Measurements from ENCODE around the gene CA9.
"Not testable (repeated sequence)": the region's sequence is repeated elsewhere in the genome, so short reads cannot be mapped to it uniquely, and the experiment has no call there.

CA9 gene

DNA sequence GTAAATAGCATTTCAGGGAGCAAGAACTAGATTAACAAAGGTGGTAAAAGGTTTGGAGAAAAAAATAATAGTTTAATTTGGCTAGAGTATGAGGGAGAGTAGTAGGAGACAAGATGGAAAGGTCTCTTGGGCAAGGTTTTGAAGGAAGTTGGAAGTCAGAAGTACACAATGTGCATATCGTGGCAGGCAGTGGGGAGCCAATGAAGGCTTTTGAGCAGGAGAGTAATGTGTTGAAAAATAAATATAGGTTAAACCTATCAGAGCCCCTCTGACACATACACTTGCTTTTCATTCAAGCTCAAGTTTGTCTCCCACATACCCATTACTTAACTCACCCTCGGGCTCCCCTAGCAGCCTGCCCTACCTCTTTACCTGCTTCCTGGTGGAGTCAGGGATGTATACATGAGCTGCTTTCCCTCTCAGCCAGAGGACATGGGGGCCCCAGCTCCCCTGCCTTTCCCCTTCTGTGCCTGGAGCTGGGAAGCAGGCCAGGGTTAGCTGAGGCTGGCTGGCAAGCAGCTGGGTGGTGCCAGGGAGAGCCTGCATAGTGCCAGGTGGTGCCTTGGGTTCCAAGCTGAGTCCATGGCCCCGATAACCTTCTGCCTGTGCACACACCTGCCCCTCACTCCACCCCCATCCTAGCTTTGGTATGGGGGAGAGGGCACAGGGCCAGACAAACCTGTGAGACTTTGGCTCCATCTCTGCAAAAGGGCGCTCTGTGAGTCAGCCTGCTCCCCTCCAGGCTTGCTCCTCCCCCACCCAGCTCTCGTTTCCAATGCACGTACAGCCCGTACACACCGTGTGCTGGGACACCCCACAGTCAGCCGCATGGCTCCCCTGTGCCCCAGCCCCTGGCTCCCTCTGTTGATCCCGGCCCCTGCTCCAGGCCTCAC is at the start of gene CA9:
Gene CA9 (plus strand): TSS at position 797 of the 893 bp plus-strand sequence. CDS start 32 bp downstream, at position 829.
- TF ChIP-seq POLR2A (IDR thresholded peaks at IDR 0.05; ENCODE audit: low read length) (no peak), GATA1 (IDR thresholded peaks at IDR 0.05; ENCODE audit: low read depth, low read length) (no peak)

DNA sequence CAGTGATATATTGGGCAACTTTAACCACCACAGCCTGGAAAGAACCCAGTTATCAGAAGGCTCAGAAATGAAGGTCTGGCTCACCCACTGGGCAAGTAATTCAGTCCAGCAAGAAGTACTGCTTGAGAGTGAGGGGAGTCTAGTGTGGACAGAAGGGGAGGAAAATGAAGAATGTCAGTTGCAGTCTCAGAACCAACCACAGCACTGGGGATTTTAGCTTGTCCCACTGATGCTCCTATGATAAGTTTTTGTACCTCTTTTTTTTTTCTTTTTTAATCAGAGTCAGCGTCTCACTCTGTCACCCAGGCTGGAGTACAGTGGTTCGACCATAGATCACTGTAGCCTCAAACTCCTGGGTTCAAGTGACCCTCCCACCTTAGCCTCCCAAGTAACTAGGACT is 46.2 kb upstream of the CA9 start:
- no peak for DNase-seq
- no peak for TF ChIP-seq GATA1 (IDR thresholded peaks at IDR 0.05; ENCODE audit: low read depth, low read length)
- TF ChIP-seq POLR2A (IDR thresholded peaks at IDR 0.05; ENCODE audit: low read length) = no peak

More for the DNA sequence above, at the start of gene CA9:
- DNase-seq = no peak

DNA sequence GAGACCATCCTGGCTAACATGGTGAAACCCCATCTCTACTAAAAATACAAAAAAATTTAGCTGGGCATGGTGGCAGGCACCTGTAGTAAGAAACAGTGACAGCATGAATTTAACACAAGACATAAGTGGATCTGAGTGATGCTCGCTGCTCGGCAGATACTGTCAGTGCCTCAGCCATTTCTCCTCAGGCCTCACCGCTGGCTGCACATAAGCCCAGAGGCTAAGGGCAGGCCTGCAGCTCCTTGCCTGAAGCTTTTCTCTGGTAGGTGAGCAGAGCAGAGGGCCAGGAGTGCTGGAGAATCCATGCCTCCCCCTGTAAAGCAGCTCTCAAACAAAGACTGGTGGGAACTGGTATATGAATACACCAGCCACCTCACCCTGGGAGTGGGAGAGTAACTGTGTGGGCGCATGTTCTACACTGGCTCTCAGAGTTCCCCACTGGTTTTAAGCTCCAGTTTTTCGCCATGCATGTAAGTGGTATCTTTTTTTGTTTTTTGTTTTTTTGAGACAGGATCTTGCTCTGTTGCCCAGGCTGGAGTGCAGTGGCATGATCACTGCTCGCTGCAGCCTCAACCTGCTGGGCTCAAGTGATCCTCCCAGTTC is 45.2 kb upstream of the CA9 start:
- DNase-seq = no peak
- no peak for TF ChIP-seq GATA1 (IDR thresholded peaks at IDR 0.05; ENCODE audit: low read depth, low read length)

DNA sequence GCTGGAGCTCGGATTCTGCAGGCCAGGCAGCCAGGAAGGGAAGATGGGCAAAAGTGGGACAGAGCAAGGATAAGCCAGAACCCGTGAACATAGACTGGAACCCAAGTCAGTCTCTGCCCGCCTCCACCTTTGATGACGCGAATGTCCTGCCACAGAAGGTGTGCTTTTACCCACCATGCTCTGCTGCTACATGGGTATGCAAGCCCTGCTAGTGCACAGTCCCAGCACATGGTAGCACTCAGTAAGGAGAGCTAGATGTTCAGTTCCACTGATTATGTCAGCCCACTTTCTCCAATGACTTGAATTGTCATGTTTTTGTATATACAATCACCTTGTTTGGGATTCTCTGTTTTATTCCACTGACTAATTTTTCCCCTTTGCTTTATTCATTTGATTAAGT is 44.1 kb upstream of the CA9 start:
- no peak for DNase-seq
- TF ChIP-seq POLR2A (IDR thresholded peaks at IDR 0.05; ENCODE audit: low read length) = no peak
- no peak for TF ChIP-seq GATA1 (IDR thresholded peaks at IDR 0.05; ENCODE audit: low read depth, low read length)

DNA sequence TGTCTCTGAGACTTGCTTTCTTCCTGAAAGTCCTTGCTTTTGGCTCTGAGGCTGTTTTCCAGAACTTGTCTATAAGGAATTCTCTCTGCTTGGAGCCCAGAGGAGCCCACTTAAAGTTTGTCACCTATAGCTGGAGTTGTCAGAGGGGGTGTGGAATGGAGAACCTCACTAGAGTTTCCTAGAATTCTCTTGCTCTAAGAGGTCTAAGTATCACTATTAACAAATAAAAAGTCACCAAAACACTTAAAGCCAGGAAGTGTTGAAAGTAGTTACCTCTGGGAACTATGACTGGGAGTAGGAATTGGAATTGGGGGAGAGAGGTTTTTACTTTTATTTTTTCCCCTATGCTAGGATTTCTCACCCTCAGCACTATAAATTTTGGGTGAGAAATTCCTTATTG is 38.0 kb upstream of the CA9 start:
- no peak for TF ChIP-seq POLR2A (IDR thresholded peaks at IDR 0.05; ENCODE audit: low read length)
- TF ChIP-seq GATA1 (IDR thresholded peaks at IDR 0.05; ENCODE audit: low read depth, low read length) = no peak
- no peak for DNase-seq

DNA sequence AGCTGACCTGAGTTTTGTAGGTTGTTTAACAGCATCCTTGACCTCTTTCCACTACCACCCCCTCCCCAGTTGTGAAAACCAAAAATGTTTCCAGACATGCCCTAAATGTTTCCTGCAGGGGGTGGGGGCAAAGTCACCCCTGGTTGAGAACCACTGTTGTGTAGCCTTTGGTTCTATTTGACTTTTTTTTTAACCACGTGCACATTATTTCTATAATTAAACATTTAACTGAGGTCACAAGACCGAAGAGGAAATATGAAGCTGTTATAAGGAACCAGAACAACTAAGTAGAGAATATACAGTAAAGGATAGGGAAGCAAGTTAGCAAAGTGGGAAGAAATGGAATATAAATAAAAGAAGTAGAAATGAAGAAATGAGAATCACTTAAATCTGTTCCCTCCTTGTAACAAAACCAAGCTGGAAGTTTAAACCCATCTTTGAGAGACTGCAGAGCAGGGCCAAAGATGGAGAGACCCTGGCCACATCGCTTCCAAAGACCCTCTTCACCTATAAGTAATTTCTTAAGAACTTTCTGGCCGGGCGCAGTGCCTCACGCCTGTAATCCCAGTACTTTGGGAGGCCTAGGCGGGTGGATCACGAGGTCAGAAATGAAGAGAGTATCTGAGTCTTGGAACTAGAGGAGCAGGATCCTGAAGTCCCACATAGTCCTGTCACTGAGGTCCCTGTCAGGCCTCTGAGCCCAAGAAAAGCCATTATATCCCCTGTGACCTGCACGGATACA is 37.4 kb upstream of the CA9 start:
- TF ChIP-seq POLR2A (IDR thresholded peaks at IDR 0.05; ENCODE audit: low read length) (no peak), GATA1 (IDR thresholded peaks at IDR 0.05; ENCODE audit: low read depth, low read length) (no peak)
- no peak for DNase-seq

DNA sequence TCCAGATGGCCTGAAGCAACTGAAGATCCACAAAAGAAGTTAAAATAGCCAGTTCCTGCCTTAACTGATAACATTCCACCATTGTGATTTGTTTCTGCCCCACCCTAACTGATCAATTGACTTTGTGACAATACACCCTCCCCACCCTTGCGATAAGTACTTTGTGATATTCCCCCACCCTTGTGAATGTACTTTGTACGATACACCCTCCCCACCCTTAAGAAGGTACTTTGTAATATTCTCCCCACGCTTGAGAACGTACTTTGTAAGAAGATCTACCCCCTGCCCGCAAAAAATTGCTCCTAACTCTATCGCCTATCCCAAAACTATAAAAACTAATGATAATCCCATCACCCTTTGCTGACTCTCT is 36.9 kb upstream of the CA9 start:
- DNase-seq = not testable (repeated sequence)

DNA sequence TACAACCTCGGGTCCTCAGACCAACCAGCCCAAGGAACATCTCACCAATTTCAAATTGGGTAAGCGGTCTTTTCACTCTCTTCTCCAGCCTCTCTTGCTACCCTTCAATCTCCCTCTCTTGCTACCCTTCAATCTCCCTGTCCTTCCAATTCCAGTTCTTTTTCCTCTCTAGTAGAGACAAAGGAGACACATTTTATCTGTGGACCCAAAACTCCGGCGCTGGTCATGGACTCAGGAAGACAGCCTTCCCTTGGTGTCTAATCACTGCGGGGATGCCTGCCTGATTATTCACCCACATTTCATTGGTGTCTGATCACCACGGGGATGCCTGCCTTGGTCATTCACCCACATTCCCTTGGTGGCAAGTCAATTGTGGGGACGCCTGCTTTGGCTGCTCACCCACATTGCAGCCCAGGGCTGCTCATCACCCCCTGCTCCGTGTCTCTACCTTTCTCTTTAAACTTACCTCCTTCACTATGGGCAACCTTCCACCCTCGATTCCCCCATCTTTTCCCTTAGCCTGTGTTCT is 36.2 kb upstream of the CA9 start:
- DNase-seq = not testable (repeated sequence)

DNA sequence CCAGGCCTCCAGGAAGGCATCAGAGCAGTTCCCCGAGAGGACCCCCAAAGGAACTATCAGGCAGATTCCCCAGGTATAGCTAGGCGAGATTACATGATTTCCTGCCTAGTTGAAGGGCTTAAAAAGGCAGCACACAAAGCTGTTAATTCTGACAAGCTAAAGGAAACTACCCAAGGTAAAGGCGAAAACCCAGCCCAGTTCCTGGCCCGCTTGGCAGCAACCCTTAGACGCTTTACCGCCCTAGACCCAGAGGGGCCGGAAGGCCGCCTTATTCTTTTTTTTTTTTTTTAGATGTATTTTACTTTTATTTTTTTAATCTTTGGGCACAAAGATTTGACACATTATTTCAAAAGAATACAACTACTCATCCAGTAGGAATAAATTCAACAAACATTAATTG is 35.0 kb upstream of the CA9 start:
- DNase-seq = not testable (repeated sequence)

DNA sequence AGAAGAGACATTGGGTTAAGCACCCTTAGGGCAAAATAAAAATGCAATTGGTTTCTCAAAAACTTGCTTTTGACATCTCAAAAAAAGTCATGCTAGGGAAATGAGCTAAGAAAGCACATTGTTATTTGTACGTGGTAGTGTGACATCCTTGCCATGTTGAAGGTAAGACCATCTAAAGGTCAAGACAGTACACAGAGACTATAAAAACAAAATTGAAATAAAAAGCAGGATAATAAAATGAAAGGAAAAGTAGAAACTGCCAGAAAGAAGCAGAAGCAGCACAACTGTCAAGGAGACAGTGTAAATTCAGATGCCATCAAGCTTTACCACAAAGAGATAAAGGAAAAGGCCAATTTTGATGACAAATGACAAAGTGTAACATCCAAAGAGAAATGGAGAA is 34.5 kb upstream of the CA9 start:
- not testable (repeated sequence) for DNase-seq

DNA sequence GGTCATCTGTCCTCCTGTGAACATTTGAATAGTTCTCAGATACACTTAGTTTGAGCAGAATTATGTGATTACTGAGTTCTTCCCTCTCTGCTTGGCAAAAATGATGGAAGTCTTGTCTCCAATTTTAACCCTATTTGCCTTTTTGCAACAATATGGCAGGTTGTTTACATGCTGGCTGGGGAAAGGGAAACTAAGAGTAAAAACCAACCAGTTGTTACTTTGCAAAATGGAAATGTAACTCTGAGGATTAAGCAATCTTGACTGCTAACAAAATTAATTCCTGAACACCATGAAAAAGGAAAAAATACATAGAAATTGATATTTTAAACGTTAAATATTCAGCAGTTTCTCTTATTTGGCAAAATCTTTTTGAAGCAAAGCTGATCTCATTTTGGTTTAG is 34.1 kb upstream of the CA9 start:
- no peak for DNase-seq
- TF ChIP-seq POLR2A (IDR thresholded peaks at IDR 0.05; ENCODE audit: low read length) (no peak), GATA1 (IDR thresholded peaks at IDR 0.05; ENCODE audit: low read depth, low read length) (no peak)

DNA sequence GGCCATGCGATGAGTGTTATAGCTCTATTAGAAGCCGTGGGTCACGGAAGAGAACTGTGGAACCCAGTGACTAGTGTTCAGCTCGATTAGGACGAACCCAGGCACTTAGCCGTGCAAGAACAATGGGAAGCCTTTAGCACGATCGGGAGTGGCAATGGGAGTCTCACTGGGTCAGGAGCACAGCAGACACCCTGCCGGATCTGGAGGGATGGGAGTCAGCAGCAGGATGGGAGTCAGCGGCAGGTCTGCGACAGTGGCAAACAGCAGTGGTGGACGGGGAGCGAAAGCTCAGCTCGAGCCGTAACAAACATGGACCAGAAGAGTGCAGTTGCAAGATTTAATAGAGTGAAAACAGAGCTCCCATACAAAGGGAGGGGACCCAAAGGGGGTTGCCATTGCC is 33.3 kb upstream of the CA9 start:
- DNase-seq = not testable (repeated sequence)

DNA sequence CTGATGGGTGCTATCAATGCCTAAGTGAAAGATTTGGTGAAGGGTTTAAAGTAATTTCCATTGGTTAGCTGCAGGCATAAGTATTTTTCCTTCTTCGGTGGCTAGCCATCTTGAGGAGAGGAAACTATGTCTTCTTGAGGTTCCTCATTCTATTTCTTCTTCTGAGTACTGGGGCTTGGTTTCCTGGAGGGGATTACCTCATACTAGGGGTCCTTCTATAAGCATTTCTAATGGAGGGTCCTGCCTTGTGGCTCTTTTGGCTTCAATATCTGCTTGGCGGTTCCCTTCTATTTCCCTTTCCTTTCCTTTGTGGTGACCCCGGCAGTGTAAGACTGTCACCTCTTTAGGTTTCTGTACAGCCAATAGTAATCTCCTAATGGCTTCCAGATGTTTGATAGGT is 32.2 kb upstream of the CA9 start:
- not testable (repeated sequence) for DNase-seq

DNA sequence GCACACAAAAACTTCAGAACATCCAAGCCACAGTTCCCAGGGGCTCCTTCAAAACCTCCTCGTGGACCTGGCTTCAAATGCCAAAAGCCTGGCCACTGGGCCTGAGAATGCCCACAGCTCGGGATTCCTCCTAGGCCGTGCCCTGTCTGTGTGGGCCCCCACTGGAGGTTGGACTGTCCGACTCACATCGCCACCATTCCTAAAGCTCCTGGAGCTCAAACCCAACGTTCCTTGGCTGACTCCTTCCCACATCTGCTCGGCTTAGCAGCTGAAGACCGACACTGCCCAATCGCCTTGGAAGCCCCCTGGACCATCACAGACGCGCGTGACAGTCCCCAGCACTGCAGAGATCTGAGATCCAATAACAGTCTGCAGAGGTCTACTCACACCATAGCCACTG is 30.7 kb upstream of the CA9 start:
- TF ChIP-seq POLR2A (IDR thresholded peaks at IDR 0.05; ENCODE audit: low read length) (no peak), GATA1 (IDR thresholded peaks at IDR 0.05; ENCODE audit: low read depth, low read length) (no peak)
- no peak for DNase-seq

DNA sequence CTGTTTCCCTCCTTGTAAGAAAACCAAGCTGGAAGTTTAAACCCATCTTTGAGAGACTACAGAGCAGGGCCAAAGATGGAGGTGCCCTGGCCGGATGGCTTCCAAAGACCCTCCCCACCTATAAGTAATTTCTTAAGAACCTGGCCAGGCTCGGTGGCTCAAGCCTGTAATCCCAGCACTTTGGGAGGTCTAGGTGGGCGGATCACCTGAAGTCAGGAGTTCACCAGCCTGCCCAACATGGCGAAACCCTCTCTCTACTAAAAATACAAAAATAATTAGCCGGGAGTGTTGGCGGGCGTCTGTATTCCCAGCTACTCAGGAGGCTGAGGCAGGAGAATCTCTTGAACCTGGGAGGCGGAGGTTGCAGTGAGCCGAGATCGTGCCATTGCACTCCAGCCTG is 28.0 kb upstream of the CA9 start:
- DNase-seq = not testable (repeated sequence)
